UCSD-AML1 (cell line): Measurements from ENCODE around the gene NWD2.
"Not testable (repeated sequence)": the region's sequence is repeated elsewhere in the genome, so short reads cannot be mapped to it uniquely, and the experiment has no call there.

Source experiments
- DNase-seq: peaks from one replicate; lab custom pipeline; 2025; ENCODE audit not compliant: unreplicated experiment; lab: John Stamatoyannopoulos, UW

The NWD2 gene

GRCh38 chr4:37392521-37393255 is 148.1 kb downstream of the NWD2 start:
- peak; percentile 12 for DNase-seq

DNA sequence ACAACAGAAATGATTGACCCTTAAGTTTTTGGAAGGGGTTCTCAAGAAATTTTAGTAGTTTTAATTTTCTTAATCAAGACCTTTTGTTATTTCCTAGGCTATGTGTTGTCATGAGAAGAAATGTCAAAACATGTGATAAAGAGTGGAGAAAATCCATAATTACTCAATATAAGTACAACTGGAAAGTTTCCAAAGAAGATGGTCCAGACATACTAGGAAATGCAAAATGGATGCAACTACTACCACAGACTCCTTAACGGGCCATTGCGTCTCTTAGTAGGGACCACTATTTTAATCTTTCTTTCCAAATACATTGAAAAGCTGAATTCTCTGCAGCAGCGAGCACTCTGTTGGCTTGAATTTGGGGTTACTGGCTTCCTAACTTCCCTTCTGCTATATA is 148.8 kb downstream of the NWD2 start:
- DNase-seq: no peak

DNA sequence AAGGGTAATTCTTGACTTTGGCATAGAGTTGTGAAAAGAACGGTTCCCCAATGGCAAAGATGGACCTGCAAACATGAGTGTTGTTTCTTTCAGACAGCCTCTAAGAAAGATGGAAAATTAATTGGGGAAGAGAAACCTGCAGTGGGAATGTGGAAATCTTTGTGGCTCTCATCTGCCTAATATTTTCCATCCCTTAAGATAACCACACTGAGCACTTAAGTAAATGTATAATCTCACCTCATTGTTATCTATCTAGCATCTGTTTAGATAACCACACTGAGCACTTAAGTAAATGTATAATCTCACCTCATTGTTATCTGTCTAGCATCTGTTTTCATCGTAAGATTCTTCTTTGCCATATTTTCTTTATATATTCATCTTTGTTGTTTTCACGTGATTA is 149.3 kb downstream of the NWD2 start:
- DNase-seq: no peak

GRCh38 chr4:37397505-37397904 is 153.0 kb downstream of the NWD2 start:
- no peak for DNase-seq

GRCh38 chr4:37400241-37400881 is 155.8 kb downstream of the NWD2 start:
- no peak for DNase-seq

GRCh38 chr4:37407938-37408826 is 163.6 kb downstream of the NWD2 start:
- DNase-seq: not testable (repeated sequence)

DNA sequence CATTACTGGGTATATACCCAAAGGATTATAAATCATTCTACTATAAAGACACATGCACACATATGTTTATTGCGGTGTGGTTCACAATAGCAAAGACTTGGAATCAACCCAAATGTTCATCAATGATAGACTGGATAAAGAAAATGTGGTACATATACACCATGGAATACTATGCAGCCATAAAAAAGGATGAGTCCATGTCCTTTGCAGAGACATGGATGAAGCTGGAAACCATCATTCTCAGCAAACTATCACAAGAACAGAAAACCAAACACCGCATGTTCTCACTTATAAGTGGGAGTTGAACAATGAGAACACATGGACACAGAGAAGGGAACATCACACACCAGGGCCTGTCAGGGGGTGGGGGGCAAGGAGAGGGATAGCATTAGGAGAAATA is 169.1 kb downstream of the NWD2 start:
- DNase-seq: not testable (repeated sequence)

DNA sequence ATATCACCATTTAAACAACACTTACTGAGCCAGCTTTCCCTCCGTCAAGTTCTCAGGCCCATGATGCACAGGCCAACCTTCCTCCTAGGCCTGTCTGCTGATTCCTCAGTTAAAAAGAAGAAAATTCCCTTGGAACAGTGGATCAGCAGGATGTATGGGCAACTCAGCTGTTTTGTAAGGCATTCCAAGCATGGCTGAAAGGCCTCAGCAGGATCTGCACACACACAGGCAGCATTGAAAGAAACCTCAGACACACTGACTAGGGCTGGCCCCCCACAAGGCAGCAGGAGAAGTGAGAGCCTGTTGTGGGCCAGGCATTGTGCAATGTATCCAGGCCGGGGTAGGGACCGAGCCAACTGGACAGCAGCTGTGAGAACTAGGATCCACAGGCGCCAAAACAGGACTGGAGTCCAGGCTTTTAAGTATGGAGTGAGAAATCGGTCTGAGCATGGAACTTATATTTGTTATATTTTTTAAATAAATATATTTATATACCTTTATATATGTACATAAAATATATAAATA is 171.4 kb downstream of the NWD2 start:
- no peak for DNase-seq

- no peak for DNase-seq
Observed at GRCh38 chr4:37421614-37422013, 177.1 kb downstream of the NWD2 start.

GRCh38 chr4:37422102-37422501 is 177.6 kb downstream of the NWD2 start:
- no peak for DNase-seq

DNA sequence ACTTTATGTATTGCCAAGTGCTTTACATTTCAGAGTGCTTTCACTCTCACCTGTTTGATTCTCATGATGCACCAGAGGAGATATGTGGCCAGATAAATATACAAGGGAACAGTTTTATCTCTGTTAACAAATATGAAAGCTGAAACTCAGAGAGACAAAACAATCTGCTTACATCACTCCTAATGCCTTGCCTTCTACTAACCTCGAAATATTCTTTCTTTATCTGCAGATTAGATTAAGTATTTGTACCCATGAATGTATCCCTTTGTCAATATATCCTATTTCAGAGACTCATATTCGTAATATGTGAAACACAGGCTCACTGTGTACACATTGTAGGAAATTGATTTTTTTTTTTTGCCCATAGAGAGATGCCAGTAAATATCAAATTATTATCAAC is 178.1 kb downstream of the NWD2 start:
- no peak for DNase-seq

- no peak for DNase-seq
Observed at GRCh38 chr4:37423310-37423709, 178.8 kb downstream of the NWD2 start.

DNA sequence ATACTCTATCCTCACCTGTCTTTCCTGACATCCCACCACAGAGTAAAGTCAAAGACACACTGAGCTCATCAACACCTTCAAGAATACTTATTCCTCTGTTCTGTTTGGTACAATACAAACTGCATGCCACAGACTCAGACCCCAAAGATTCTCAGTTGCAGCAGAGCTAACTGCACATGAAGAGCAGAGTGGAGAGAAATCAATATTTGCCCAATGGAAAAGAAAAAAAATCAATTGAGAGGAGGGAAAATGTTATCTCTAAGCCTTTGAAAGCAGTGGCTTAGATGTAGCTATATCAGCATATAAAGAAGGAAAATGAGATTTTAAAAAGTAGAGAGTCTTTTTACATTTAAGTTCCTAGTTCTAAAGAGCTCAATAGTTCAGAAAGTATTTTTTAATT is 180.2 kb downstream of the NWD2 start:
- no peak for DNase-seq

GRCh38 chr4:37425857-37426256 is 181.3 kb downstream of the NWD2 start:
- no peak for DNase-seq

DNA sequence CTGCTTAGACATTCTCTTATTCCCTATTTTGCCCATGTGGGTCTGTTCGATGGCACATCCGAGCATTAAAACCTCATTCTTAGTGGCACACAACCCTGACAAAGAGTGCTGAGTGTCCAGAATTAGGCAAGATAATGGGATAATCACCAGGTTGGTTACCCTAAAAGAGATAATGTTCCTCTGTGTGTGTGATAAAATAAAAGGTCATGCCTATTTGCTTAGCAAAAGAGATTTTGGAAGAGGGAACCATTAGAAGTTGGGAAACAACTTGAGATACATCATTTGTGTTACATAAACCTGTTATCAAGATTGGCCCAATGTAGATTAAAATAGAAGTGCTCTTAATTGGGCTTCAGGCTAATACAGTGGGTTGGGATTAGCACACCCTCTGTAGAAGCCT is 182.7 kb downstream of the NWD2 start:
- DNase-seq: no peak

GRCh38 chr4:37429906-37430305 is 185.4 kb downstream of the NWD2 start:
- DNase-seq: no peak

DNA sequence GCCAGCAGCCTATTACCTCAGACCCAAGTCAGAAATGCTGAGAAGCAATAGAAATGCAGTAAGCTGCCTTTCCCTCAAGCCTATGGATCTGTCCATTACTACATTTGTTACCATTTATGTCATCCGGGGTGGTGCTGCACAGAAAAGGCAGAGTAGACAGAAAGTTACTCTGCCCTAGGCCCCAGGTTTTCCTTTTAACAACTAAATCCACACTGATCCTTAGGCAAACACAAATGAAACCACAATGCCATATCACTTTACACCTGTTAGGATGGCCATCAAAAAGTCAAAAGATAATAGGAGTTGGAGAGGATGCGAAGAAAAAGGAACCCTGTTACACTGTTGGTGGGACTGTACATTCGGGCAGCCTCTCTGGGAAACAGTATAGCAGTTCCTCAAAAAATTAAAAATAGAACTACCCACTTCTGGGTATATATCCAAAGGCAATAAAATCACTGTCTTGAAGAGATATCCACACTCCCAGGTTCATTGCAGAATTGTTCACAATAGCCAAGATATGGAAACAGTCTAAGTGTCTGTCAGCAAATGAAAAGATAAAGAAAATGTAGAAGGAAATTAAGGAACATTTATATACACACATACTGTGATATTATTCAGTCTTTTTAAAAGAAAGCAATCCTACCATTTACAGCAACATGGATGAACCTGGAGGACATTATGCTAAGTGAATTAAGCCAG is 186.3 kb downstream of the NWD2 start:
- DNase-seq: no peak

- no peak for DNase-seq
Observed at GRCh38 chr4:37431417-37431743, 186.8 kb downstream of the NWD2 start.

GRCh38 chr4:37434469-37434868 is 189.9 kb downstream of the NWD2 start:
- DNase-seq: no peak

DNA sequence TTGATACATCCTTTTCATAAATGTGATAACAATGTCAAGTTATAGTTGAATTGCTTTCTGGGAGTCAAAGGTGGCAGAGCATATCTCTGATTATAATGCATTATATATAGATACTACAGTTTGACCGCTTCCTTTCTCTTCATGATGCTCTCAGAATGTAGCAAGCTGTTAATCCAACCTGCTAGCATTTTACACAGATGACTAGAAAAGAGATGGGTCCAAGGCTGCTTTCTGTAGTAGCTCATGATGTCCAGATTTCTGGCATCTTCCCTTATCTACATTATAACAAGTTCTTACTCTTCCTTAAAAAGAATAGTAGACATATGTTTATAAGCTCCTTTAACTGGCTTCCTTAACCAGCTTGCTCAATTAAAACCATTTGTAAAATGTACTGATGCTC is 192.0 kb downstream of the NWD2 start:
- DNase-seq: no peak

- no peak for DNase-seq
Observed at GRCh38 chr4:37437163-37437562, 192.6 kb downstream of the NWD2 start.
